Neural crest cell (in vitro differentiated cells): ENCODE data around the gene PDX1. TPM values are rescaled to one million over a fixed set of nuclear protein-coding genes. Genes with fewer than 3 reads are reported as not detected.

Experiments
- DNase-seq: peaks from one replicate; pipeline ENCODE4 v3.0.0; 2021; ENCODE audit warnings: low read depth, mixed read lengths, low spot score
- H3K27ac Mint-ChIP-seq: one replicate; pipeline ENCODE4 v1.8.0; 2021; ENCODE audit warnings: mild to moderate bottlenecking, mixed read lengths; ENCODE audit not compliant: unreplicated experiment
- H3K27me3 Mint-ChIP-seq: 2 replicates; pipeline ENCODE4 v1.8.0; 2021; ENCODE audit warnings: low read depth, mild to moderate bottlenecking, mixed read lengths
- H3K36me3 Mint-ChIP-seq: 2 replicates; pipeline ENCODE4 v1.8.0; 2021; ENCODE audit warnings: low read depth, mild to moderate bottlenecking, mixed read lengths
- H3K4me1 Mint-ChIP-seq: 2 replicates; pipeline ENCODE4 v1.8.0; 2021; ENCODE audit warnings: mixed read lengths
- H3K4me3 Mint-ChIP-seq: one replicate; pipeline ENCODE4 v1.8.0; 2021; ENCODE audit warnings: mild to moderate bottlenecking, mixed read lengths
- H3K9me3 Mint-ChIP-seq: 2 replicates; pipeline ENCODE4 v1.8.0; 2021; ENCODE audit warnings: mixed read lengths
- CTCF ChIP-seq: fragments of 200-600 bp; sonication (generic); conservative IDR thresholded peaks from 2 replicates; pipeline ENCODE4 v1.5.0; 2021; ENCODE audit warnings: antibody characterized with exemption, mild to moderate bottlenecking
- total RNA-seq: library from RNA; stranded (reverse); gene quantifications from 2 replicates; pipeline ENCODE4 v1.2.1, GENCODE V29; 2021

Gene PDX1
- total RNA-seq, 1 donor from 2014 or later, result not detected

- H3K27me3 Mint-ChIP-seq, result peaks cover 97% of the 10 kb centered on the region
These were observed 204 bp upstream of the PDX1 start for GRCh38 chr13:27919659-27919933.

GRCh38 chr13:27920677-27921420 is 1.0 kb downstream of the PDX1 start:
- DNase-seq, result no peak
- peaks cover 28% of the 10 kb centered on the region for H3K4me1 Mint-ChIP-seq
- peaks cover 2% of the 10 kb centered on the region for H3K36me3 Mint-ChIP-seq
- H3K4me3 Mint-ChIP-seq, result peak overlapping the region; percentile 68
- H3K9me3 Mint-ChIP-seq, result no peaks in the 10 kb centered on the region
- peak; percentile 14 for TF ChIP-seq CTCF
- H3K27ac Mint-ChIP-seq, result no peak overlapping the region
- H3K27me3 Mint-ChIP-seq, result peaks cover 97% of the 10 kb centered on the region

More at GRCh38 chr13:27919659-27919933, 204 bp upstream of the PDX1 start:
- H3K4me1 Mint-ChIP-seq, result peaks cover 28% of the 10 kb centered on the region
- no peak overlapping the region for H3K27ac Mint-ChIP-seq
- no peak for DNase-seq
- H3K9me3 Mint-ChIP-seq, result no peaks in the 10 kb centered on the region
- no peak overlapping the region for H3K4me3 Mint-ChIP-seq
- peaks cover 2% of the 10 kb centered on the region for H3K36me3 Mint-ChIP-seq
- TF ChIP-seq CTCF, result no peak

GRCh38 chr13:27921421-27921960 is 1.7 kb downstream of the PDX1 start:
- Mint-ChIP-seq H3K4me1 (peaks cover 28% of the 10 kb centered on the region), H3K4me3 (peak overlapping the region; percentile 68), H3K27me3 (peaks cover 97% of the 10 kb centered on the region), H3K36me3 (peaks cover 2% of the 10 kb centered on the region), H3K27ac (no peak overlapping the region), H3K9me3 (no peaks in the 10 kb centered on the region)
- no peak for TF ChIP-seq CTCF
- no peak for DNase-seq

- TF ChIP-seq CTCF, result no peak
- Mint-ChIP-seq H3K27me3 (peaks cover 97% of the 10 kb centered on the region), H3K9me3 (no peaks in the 10 kb centered on the region), H3K4me3 (peak overlapping the region; percentile 19), H3K4me1 (peaks cover 26% of the 10 kb centered on the region), H3K27ac (no peak overlapping the region), H3K36me3 (peaks cover under 1% of the 10 kb centered on the region)
- DNase-seq, result no peak
These were observed 2.4 kb downstream of the PDX1 start for GRCh38 chr13:27921961-27922882.

GRCh38 chr13:27922883-27923612 is 3.2 kb downstream of the PDX1 start:
- Mint-ChIP-seq H3K4me1 (peaks cover 18% of the 10 kb centered on the region), H3K27ac (no peak overlapping the region), H3K36me3 (no peaks in the 10 kb centered on the region), H3K9me3 (no peaks in the 10 kb centered on the region), H3K4me3 (no peak overlapping the region), H3K27me3 (peaks cover 97% of the 10 kb centered on the region)
- no peak for DNase-seq
- no peak for TF ChIP-seq CTCF
